ENCODE results near the gene TAOK3.

- TF ChIP-seq CTCF (conservative IDR thresholded peaks at IDR 0.05; ENCODE audit: low read length): no peak
- TF ChIP-seq EZH2phosphoT487 (IDR thresholded peaks at IDR 0.05; ENCODE audit: borderline replicate concordance): no peak
Observed at GRCh38 chr12:118160536-118160935, 212.2 kb downstream of the TAOK3 start.

Measured in Loucy (cell line).